Stimulated activated CD4-positive, alpha-beta T cell treated with anti-CD3 and anti-CD28 coated beads, Interleukin-15, amount 100 ng/mL, for 48 hours (primary cell): ENCODE measurements around the gene RBM15.

ENCODE experiments used
- DNase-seq, 2 donors: peaks; one replicate each; pipeline ENCODE4 v3.0.0-alpha.2; 2020; ENCODE audit warnings: low read depth in 2 of 2

The RBM15 gene

DNA sequence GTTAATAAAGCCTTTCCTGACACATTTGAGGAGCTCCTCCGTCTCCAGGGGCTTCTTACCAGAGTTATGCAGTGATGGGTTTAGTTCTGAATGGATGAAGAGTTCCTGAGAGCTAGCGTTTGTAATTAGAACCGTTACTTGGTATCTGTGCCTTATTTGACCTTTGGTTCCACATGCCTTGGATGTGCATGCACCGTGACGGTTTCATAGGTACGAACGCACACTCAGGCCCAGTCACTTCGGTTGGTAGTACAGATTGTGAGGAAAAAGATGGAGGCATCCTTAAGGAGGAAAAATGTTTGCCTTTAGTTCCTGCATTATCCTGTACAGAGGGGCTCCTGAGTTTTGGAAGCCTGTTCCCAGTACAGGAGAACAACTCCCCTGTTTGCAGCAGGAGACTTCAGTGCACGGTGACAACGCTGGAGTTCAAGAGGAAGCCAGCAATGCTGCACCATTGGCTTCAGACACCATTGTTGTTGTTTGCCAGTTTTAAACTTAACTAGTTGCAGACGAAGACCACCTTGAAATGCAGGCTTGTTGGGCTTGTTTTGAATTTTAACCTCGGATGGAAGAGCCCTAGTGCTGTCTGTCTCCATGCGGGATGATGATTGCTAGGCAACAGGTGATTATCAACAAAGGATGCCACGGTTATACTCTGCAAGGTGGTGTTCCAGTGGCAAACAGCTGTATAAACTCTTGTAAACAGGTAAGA lies 8.2 kb downstream of the RBM15 start:
- no peak for DNase-seq

DNA sequence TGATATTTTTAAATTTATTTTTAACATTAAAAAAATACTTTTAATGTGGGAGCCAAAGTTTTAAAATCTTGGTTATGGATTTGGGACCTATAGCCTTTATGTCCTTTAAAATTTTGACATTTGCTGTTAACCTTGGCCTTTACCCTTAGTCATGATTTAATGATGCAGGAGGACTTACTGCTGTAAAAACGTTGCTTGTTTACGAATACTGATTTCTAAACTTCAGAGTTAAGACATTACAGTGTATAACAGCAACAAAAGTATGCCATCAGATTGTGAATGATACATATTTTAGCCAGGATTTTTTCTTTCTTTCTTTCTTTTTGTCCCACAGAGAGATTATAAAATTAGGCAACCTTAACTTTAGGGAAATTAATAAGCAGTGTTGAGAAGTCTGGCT lies 8.9 kb downstream of the RBM15 start:
- no peak for DNase-seq

DNA sequence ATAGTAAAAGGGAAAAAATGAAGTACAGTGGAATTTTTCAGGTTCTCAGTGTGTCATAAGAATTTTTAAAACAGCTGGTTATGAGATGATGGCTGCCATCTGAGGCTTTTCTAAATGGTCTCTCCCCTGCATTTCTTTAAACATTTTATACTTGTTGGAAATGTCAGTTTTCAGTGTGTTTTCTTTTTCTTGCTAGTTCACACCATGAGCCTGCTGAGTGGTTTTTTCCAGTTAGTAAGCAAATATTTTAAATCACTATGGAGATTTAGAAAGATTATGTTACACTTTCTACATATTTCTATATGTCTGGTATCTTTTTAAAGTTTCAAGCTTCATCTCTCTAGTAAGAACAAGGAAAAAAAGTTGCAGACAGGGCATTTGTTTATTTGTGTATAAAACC lies 9.6 kb downstream of the RBM15 start:
- DNase-seq: no peak

DNA sequence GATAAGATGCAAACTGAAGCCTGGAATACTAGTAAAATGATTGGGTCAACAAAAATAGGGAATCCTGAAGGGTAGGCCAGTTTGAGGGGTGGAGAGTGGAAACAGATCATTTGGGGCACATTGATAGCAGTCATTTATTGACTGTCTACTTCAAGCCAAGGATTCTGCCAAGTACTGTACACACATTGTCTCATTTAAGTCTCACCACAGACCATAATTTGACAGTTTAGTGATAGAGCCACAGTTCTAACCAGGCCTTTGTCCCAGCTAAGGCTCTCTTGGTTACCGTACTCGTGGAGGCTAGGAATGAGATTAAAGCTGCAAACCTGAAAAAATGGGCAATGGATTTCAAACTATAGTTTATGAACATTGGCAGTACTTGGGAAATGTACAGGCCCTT lies 11.2 kb downstream of the RBM15 start:
- DNase-seq: no peak

DNA sequence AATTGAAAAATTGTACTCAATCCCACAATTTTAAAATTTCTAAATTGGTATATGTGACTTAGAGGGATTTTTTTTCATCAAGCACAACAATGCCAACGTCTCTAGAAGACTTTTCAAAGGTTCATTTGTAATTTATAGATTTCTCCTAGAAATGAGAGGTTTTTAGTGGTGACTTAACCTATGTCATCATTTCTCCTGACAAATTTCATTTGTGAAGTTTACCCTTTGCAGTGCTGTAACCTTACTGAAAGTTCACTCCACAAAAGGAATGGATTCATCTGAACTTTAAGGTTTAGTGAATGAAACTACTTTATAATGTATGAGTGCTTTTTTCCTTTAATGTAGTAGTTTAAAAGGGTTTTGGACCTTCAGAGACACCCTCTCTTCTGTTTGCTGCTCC lies 16.1 kb downstream of the RBM15 start:
- DNase-seq: no peak

DNA sequence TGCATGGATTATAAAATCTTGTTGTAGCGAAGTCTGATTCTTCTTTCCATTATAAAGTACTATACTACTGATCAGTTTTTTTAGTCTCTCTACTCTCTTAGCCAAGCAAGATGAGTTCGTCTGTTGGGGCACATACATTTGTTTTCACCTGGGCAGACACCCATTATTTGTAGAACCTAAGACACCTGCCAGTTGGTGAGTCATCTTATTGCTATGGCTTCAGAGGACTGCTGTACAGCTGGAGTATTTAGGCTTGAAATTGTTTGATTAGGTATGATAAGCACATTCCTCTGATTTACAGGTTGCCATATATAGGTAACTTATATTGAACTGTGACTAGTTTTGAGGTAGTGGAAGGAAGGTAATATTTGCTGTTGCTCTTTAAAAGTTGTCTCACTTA lies 17.2 kb downstream of the RBM15 start:
- no peak for DNase-seq

DNA sequence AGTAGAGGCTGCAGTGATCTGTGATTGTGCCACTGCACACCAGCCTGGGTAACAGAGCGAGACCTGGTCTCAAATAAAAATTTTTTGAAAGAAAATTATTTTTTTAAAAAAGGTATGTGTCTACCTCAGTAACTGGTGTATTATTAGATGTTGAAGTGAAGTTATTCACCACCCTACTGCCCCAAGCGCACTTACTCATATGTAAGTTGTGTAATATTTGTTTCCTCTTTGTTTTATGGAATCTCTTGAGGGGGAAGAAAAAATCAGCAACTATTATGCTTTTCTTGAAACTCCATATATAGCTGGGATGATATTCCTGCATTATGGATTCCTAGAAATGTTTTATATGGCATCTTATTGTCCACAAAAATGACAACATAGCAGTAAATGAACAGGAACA lies 21.3 kb downstream of the RBM15 start:
- no peak for DNase-seq

DNA sequence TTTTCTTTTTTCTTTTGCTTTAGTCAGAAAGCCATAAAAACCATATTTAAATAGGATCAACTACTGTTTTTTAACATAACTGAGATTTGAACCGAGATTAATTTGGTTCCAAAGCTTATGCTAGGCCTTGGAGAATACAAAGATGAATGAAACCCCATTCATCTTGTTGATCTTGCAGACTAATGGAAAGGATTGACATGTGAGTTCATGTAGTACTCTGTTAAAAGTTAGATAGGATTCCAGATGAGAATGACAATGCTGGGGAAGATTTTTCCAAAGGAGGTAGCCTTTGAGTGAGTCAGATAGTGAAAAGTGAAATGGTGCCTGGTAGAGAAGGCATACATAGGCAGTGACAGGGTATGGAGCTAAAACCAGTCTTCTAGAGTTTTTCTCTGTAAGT lies 22.7 kb downstream of the RBM15 start:
- DNase-seq: no peak

DNA sequence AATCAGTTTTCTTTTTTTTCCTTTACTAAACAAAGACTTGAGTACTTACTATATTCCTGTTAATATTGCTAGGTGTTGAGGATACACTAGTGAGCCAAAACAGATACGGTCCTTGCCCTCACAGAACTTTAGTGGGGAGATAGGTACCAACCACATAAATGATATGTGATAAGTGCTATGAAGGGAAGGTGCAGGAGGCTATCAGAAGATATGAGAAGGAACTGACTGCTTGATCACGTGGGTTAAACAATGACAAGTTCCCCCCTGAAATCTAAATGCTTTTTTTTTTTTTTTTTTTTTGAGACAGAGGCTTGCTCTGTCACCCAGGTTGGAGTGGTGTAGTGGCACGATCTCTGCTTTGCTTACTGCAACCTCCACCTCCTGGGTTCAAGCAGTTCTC lies 25.0 kb downstream of the RBM15 start:
- no peak for DNase-seq

DNA sequence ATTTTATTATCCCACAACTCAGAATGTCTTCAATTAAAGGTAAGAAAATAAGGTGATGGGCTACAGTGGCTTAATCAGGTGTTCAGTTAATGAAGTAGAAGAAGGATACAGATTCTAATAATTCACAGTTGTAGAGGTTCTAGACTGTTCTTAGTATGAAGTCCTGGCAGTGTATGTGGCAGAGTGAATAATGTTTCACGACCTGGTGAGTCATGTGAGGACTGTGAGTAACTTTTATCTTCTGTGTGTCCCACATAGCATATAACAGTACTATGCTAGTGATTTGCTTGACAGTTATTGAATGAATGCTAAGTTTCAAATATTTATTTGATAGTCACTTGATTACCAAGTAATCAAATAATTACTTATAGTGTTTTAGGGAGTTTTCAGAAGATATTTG lies 31.6 kb downstream of the RBM15 start:
- DNase-seq: peak in 1 of 2 donors; percentile 11

DNA sequence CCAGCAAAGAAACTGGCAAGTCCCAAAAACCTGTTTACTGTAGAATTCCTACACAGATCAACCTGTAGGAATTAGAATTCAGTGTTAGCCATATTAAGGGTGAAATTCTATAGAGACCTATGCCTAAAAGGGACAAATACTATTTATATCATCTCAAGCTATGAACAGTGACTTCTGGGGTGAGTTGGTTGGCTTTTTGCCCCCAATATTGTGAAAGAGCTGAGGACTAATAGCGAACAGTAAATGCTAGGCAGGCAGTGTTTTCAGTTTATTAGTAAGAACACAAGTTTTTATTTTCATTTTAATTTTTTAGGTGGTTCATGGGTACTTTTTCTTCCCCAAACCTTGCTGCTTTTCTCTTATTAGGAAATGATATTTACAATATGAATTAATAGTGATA lies 36.3 kb downstream of the RBM15 start:
- no peak for DNase-seq

DNA sequence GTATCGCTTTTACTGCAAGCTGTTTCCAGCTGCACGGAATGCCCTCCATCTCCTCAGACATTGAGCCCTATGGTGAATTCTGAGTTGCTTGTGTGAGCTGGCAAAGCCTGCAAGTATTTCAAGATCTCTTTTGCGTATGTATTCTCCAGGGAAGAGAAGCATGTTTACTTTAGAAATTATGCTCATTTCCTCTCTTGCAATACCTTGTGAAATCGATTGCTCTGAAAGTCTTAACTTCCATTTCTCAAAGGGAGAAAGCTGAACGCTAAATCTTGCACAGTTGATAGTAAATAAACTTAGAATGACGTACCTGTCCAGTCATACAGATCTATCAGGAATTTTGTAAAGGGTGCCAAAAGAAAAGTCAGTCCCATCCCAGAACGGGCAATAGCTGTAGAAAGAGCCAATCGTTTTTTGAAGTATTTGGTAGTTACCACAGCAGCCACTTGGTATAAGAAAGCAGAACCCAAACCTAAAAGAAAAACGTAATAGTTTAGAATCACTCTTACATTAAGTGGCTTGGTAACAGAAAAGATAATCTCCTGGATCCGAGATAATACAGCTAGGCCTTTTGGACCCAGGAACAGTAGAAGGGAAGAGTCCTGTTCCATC lies 41.6 kb downstream of the RBM15 start:
- no peak for DNase-seq

DNA sequence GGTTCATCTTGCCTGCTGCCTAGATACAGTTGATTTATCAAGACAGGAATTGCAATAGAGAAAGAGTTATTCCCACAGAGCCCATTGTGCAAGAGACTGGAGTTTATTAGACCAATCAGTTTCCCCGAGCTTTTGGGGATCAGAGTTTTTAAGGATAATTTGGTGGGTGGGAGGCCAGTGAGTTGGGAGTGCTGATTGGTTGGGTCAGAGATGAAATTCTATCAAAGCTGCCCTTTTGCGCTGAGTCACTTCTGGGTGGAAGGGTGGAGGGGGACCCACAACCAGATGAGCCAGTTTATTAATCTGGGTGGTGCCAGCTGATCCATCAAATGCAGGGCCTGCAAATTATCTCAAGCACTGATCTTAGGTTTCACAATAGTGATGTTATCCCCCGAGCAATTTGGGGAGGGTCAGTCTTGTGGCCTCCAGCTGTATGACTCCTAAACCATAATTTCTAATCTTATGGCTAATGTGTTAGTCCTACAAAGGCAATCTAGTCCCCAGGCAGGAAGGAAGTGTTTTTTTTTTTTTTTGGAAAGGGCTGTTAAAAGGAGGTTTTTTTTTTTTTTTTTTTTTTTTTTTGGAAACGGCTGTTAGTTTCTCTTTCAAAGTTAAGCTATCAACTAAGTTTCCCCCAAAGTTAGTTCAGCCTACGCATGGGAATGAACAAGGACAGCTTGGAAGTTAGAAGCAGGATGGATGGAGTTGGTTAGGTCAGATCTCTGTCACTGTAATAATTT lies 44.2 kb downstream of the RBM15 start:
- DNase-seq: no peak

DNA sequence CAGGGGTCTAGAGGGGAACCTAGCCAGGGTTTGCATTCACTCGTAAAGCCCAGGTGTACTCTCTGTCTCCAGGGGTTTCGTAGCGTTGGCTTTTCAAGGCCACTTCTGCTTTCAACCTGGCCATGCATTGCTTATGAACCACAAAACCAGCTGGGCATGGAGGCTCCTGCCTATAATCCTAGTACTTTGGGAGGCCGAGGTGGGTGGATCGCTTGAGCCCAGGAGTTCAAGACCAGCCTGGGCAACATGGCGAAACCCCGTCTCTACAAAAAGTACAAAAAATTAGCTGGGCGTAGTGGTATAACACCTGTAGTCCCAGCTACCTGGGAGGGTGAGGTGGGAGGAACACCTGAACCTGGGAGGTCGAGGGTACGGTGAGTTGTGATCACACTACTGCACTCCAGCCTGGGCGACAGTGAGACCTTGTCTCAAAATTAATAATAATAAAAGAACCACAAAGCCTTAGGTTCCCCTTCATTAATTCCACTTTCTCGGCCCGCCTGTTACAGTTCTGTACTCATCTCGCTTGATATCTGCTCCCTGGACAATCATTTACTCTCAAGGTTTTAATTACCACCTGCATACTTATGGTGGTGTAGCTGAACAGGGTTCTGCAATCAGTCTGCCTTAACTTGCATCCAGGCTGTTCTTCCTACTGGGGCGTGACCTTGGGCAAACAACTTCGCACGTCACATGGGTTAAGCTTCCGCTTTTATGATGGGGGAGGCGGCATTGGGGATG lies 45.6 kb downstream of the RBM15 start:
- no peak for DNase-seq

DNA sequence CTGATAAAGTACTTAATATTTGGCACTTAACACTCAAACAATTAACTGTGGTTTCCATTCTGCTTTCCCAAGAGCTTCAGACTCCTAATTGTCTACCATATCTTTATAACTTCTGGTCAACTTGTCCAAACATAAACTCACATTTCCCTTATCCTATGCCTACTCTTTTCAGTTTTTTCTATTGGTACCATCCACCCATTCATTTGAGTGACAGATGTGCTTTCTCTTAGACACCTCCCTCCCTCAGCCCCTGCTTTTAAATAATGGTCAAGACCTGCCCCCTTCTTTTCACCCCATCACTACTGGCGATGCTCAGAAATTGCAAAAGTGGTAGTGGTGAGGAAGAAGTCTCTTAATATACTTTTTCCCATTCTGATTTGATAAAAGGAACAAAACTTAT lies 46.2 kb downstream of the RBM15 start:
- no peak for DNase-seq

DNA sequence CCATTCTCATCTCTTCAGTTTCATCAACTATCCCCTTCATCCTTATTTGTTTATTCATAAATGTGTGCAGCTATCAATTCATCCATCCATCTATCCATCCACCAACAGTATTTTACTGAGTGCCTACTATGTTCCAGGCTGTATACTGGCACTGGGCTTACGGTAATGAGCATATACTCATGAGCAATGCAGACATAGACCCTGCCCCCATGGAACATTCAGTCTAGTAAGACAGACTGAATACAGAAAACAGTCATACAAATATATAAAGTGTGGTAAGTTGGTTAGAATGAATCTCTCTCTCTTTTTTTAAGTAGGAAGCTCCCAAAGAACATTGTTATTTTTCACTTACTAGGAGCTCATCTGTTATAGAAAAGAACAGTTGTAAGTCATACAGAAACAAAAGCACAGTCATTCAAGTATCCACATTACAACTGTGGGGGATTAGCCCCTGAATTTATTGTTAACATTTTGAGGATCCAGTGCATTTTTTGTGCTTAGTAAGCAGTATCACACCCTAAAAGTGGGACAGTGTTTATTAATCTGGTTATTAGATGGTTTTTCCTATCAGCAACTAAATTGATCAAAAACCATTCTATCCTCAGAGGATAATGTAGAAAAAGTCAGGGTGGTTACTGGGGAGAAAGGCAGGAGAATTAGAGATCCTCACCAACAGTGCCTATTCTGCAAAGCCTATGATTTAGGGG lies 48.0 kb downstream of the RBM15 start:
- no peak for DNase-seq

DNA sequence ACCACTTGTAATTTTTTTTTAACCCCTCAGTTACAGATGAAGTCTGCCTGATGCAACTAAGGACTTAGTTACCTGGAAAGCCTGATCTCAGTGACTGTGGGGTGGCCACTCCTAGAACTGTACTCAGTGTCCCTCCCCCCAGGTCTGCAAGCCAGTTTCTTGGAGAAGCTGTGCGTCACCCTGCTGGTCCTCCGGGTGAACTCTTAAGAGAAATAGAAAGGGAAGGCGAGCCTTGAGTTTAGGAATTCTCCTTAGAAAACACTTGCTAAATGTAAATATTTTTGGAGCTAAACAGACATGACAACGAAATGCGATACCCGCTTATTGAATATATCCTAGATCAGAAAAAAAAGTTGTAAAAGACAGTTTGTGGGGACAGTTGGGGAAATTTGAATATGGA lies 50.9 kb downstream of the RBM15 start:
- no peak for DNase-seq

DNA sequence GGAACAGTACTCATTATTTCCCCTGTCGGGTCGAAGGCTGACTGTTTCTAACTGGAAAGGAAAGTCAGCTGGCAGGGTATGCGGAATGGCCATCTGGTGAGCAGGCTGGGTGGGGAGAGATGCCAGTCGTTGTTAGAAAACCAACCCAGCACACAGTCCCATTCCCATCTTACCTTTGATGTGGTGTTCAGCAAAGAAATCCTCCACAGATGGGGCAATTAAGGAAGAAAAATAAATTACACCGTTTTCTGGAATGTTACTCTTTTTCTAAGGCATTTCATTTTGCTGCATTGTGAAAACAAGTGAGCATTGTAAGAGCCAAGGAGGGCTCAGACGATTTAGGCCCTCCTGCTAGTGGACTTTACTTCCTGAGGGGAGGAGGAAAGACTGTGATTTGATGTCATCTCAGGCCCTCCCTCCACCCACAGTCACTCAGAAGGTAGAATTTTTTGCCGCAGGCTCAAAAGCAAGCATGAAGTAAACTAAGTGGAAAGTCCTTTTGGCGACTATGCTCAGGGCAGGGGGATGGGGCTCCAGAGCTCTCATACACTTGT lies 51.6 kb downstream of the RBM15 start, which contains the start of gene SLC16A4:
Gene SLC16A4, minus strand, starts transcription at position 335 of the 554 bp plus-strand sequence. CDS start 1,703 bp downstream, outside the sequence.
- DNase-seq: no peak

DNA sequence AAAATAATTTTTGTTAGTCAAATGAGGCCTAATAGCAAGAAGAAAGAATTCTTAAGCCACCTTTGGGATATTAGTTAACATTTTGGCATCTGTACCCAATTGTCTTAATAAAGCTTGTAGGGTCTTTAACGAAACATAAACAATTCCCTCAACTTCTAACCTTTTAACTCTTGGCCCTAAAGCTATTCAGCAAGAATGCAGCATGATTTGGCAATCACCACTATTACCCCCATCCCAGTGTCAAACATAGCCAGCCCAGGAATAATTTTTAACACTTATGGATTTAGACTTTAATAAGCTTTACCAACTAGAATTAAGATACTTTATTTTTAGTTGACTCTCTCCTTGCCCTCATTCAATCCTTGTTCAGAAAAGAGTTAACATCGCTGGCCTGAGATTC lies 54.1 kb downstream of the RBM15 start:
- no peak for DNase-seq

DNA sequence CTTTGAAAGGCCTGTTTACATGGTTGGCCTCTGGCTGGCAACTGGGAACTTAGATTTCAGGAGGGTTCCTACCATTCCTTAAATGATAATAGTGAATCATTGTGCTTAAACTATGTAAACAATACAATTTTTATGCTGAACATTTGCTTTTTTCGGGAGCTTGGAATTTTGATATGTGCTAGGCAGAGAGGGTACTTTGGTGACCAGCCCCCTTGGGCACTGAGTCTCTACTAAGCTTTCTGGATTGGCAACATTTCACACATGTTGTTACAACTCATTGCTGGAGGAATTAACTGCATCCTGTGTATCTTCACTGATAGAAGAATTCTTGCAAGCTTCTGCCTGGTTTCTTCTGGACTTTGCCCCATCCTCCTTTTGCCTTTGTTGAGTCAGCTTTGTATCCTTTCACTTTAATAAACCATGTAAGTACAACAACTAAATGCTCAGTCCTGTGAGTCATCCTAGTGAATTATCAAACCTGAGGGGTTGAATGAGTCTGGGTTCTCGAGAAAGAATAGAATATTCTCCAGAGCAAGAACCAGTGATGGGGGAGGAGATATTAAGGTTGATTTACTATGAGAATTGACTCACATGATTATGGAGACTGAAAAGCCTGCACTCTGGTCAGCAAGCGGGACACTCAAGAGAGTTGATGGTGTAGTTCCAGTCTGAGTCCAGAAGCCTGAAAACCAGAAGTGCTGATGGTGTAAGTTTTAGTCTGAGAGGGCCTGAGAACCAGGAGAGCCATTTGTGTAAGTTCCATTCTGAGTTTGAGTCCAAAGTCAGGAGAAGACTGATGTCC lies 54.7 kb downstream of the RBM15 start:
- DNase-seq: no peak

DNA sequence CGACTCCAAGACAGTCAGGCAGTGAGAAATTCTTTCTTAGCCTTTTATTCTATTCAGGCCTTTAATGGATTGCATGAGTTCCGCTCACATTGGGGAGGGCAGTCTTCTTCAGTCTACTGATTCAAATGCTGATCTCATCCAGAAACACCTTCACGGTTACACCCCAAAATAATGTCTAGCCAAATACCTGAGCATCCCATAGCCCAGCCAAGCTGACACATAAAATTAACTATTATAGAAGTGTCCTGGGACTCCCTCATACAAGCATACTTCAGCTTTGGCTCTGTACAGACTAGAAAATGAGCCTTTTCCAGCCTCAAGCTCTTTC lies 55.3 kb downstream of the RBM15 start:
- no peak for DNase-seq
